ENCODE results near the gene HSD17B13.

- TF ChIP-seq, protein P1, sequence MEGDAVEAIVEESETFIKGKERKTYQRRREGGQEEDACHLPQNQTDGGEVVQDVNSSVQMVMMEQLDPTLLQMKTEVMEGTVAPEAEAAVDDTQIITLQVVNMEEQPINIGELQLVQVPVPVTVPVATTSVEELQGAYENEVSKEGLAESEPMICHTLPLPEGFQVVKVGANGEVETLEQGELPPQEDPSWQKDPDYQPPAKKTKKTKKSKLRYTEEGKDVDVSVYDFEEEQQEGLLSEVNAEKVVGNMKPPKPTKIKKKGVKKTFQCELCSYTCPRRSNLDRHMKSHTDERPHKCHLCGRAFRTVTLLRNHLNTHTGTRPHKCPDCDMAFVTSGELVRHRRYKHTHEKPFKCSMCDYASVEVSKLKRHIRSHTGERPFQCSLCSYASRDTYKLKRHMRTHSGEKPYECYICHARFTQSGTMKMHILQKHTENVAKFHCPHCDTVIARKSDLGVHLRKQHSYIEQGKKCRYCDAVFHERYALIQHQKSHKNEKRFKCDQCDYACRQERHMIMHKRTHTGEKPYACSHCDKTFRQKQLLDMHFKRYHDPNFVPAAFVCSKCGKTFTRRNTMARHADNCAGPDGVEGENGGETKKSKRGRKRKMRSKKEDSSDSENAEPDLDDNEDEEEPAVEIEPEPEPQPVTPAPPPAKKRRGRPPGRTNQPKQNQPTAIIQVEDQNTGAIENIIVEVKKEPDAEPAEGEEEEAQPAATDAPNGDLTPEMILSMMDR (IDR thresholded peaks at IDR 0.05; ENCODE audit: borderline replicate concordance, extremely low read depth, low read length, poor library complexity, severe bottlenecking) = no peak
- no peak for TF ChIP-seq EZH2 (IDR thresholded peaks at IDR 0.05; ENCODE audit: borderline replicate concordance, low read depth, low read length, severe bottlenecking)
Observed at GRCh38 chr4:87309625-87310024, 13.1 kb downstream of the HSD17B13 start.
